H9 (cell line): ENCODE results near the gene KRT6A. TPM values are rescaled to one million over a fixed set of nuclear protein-coding genes. Genes with fewer than 3 reads are reported as not detected.

ENCODE experiments used
- DNase-seq: peaks from one replicate; pipeline ENCODE4 v3.0.0-alpha.2; 2017
- H2AFZ ChIP-seq: one replicate; pipeline ENCODE4 v1.6.1; 2013; ENCODE audit warnings: mild to moderate bottlenecking, low read length, control low read depth, moderate library complexity
- H2AK5ac ChIP-seq: 2 replicates; pipeline ENCODE4 v1.6.1; 2013; ENCODE audit warnings: low read length, control low read depth, mixed read lengths; ENCODE audit not compliant: insufficient read length
- H2BK120ac ChIP-seq: one replicate; pipeline ENCODE4 v1.6.1; 2013; ENCODE audit warnings: low read depth, mild to moderate bottlenecking, low read length, control low read depth, inconsistent platforms; ENCODE audit not compliant: poor library complexity, severe bottlenecking
- H2BK12ac ChIP-seq: 2 replicates; pipeline ENCODE4 v1.6.1; 2013; ENCODE audit warnings: low read length, control low read depth, mixed read lengths, low read depth; ENCODE audit not compliant: insufficient read length
- H2BK15ac ChIP-seq: 2 replicates; pipeline ENCODE4 v1.6.1; 2013; ENCODE audit warnings: low read depth, low read length, control low read depth
- H2BK20ac ChIP-seq: one replicate; pipeline ENCODE4 v1.6.1; 2013; ENCODE audit warnings: low read depth, mild to moderate bottlenecking, low read length, control low read depth, inconsistent platforms; ENCODE audit not compliant: poor library complexity, severe bottlenecking
- H2BK5ac ChIP-seq: 2 replicates; pipeline ENCODE4 v1.6.1; 2013; ENCODE audit warnings: low read length, control low read depth, mixed read lengths; ENCODE audit not compliant: insufficient read length
- H3K14ac ChIP-seq: 2 replicates; pipeline ENCODE4 v1.6.1; 2013; ENCODE audit warnings: low read length, control low read depth; ENCODE audit not compliant: insufficient read depth
- H3K18ac ChIP-seq: 2 replicates; pipeline ENCODE4 v1.6.1; 2013; ENCODE audit warnings: low read depth, mild to moderate bottlenecking, mixed read lengths, low read length, control low read depth; ENCODE audit not compliant: insufficient read length
- H3K23ac ChIP-seq: 2 replicates; pipeline ENCODE4 v1.6.1; 2013; ENCODE audit warnings: low read length, control low read depth, mixed read lengths, low read depth; ENCODE audit not compliant: insufficient read length
- H3K23me2 ChIP-seq: 2 replicates; pipeline ENCODE4 v1.6.1; 2013; ENCODE audit warnings: low read depth, mild to moderate bottlenecking, mixed read lengths, low read length, control low read depth; ENCODE audit not compliant: insufficient read length, poor library complexity, severe bottlenecking
- H3K27ac ChIP-seq: 2 replicates; pipeline ENCODE4 v1.5.1; 2013; ENCODE audit warnings: low read length, control low read depth, mixed read lengths, low read depth; ENCODE audit not compliant: insufficient read length
- H3K27me3 ChIP-seq: 2 replicates; pipeline ENCODE4 v1.6.1; 2013; ENCODE audit warnings: low read length, control low read depth, inconsistent platforms; ENCODE audit not compliant: insufficient read depth
- H3K4ac ChIP-seq: 2 replicates; pipeline ENCODE4 v1.6.1; 2013; ENCODE audit warnings: low read depth, mild to moderate bottlenecking, control low read depth, inconsistent platforms, low read length, moderate library complexity
- H3K4me1 ChIP-seq: 2 replicates; pipeline ENCODE4 v1.6.1; 2013; ENCODE audit warnings: low read length, control low read depth, inconsistent platforms; ENCODE audit not compliant: insufficient read depth
- H3K4me2 ChIP-seq: 2 replicates; pipeline ENCODE4 v1.6.1; 2013; ENCODE audit warnings: low read length, control low read depth, mixed read lengths; ENCODE audit not compliant: insufficient read length, insufficient read depth
- H3K56ac ChIP-seq: 2 replicates; pipeline ENCODE4 v1.6.1; 2013; ENCODE audit warnings: low read depth, mild to moderate bottlenecking, mixed read lengths, low read length, control low read depth; ENCODE audit not compliant: insufficient read length
- H3K79me1 ChIP-seq: 2 replicates; pipeline ENCODE4 v1.6.1; 2013; ENCODE audit warnings: low read depth, mild to moderate bottlenecking, moderate library complexity, low read length, control low read depth, inconsistent platforms; ENCODE audit not compliant: insufficient read depth, poor library complexity, severe bottlenecking
- H3K79me2 ChIP-seq: 2 replicates; pipeline ENCODE4 v1.6.1; 2013; ENCODE audit warnings: low read length, control low read depth, inconsistent platforms; ENCODE audit not compliant: insufficient read depth
- H3K9ac ChIP-seq: 2 replicates; pipeline ENCODE4 v1.6.1; 2013; ENCODE audit warnings: low read length, control low read depth, mixed read lengths; ENCODE audit not compliant: insufficient read length; ENCODE audit errors: extremely low read depth
- H3K9me3 ChIP-seq: one replicate; pipeline ENCODE4 v1.6.1; 2013; ENCODE audit warnings: low read depth, low read length, inconsistent platforms; ENCODE audit not compliant: control insufficient read depth
- H3T11ph ChIP-seq: one replicate; pipeline ENCODE4 v1.6.1; 2013; ENCODE audit warnings: mild to moderate bottlenecking, low read length, control low read depth, inconsistent platforms
- H4K20me1 ChIP-seq: one replicate; pipeline ENCODE4 v1.6.1; 2013; ENCODE audit not compliant: control insufficient read depth, insufficient read length, insufficient read depth
- H4K5ac ChIP-seq: 2 replicates; pipeline ENCODE4 v1.6.1; 2013; ENCODE audit warnings: low read depth, mild to moderate bottlenecking, mixed read lengths, low read length, control low read depth; ENCODE audit not compliant: insufficient read length
- H4K8ac ChIP-seq: replicated peaks from 2 replicates; pipeline ENCODE4 v1.6.1; 2013; ENCODE audit warnings: low read length, control low read depth, mixed read lengths, low read depth; ENCODE audit not compliant: insufficient read length
- H4K91ac ChIP-seq: 2 replicates; pipeline ENCODE4 v1.6.1; 2013; ENCODE audit warnings: low read depth, mild to moderate bottlenecking, moderate library complexity, mixed read lengths, low read length, control low read depth; ENCODE audit not compliant: insufficient read length
- H3K27ac Mint-ChIP-seq, 3 experiments: 2 replicates in 2 of 3; 3 replicates in 1 of 3; pipeline ENCODE4 v1.8.0; 2020 to 2021; ENCODE audit warnings: mixed read lengths in 3 of 3, mild to moderate bottlenecking in 1 of 3, moderate library complexity in 1 of 3
- H3K27me3 Mint-ChIP-seq: 2 replicates; pipeline ENCODE4 v1.8.0; 2021; ENCODE audit warnings: low read depth, mild to moderate bottlenecking, moderate library complexity, mixed read lengths
- H3K36me3 Mint-ChIP-seq, 3 experiments: 2 replicates in 2 of 3; 3 replicates in 1 of 3; pipeline ENCODE4 v1.8.0; 2020 to 2021; ENCODE audit warnings: low read depth in 3 of 3, mixed read lengths in 3 of 3; ENCODE audit not compliant: insufficient read depth in 1 of 3
- H3K4me1 Mint-ChIP-seq, 2 experiments: 2 replicates each; pipeline ENCODE4 v1.8.0; 2020; ENCODE audit warnings: mixed read lengths in 2 of 2
- H3K4me3 Mint-ChIP-seq, 2 experiments: 2 replicates in 1 of 2; 3 replicates in 1 of 2; pipeline ENCODE4 v1.8.0; 2020 to 2021; ENCODE audit warnings: mild to moderate bottlenecking in 2 of 2, mixed read lengths in 2 of 2, moderate library complexity in 1 of 2
- H3K9me3 Mint-ChIP-seq, 2 experiments: 2 replicates in 1 of 2; 3 replicates in 1 of 2; pipeline ENCODE4 v1.8.0; 2020; ENCODE audit warnings: mild to moderate bottlenecking in 2 of 2, mixed read lengths in 2 of 2, moderate library complexity in 1 of 2
- CTCF ChIP-seq: fragments of 200-600 bp; sonication (generic); conservative IDR thresholded peaks from 3 replicates; pipeline ENCODE4 v1.8.0; 2021; ENCODE audit warnings: antibody characterized with exemption, mild to moderate bottlenecking
- WGBS: extraction: QIAGEN DNeasy Blood & Tissue Kit; methylation state at CpG from one replicate; pipeline ENCODE4 v1.1.7; 2013; ENCODE audit warnings: missing lambda C conversion rate, low lambda C conversion rate, mixed read lengths; ENCODE audit not compliant: insufficient read length; ENCODE audit errors: extremely low coverage; 5-methylcytosine and 5-hydroxymethylcytosine counted together
- total RNA-seq: library from RNA; stranded (reverse); gene quantifications from 2 replicates; pipeline ENCODE4 v1.2.1, GENCODE V29; 2021

KRT6A gene
- total RNA-seq, 1 experiment from 2014 or later = not detected

- Mint-ChIP-seq H3K27me3 (peaks cover 8% of the 10 kb centered on the region), H3K27ac (no peak overlapping the region; a peak in 1 of 7 replicates), H3K4me3 (no peak overlapping the region), H3K36me3 (peaks cover 0 to 7% (median 0%) of the 10 kb centered on the region in 3 experiments; a peak in 3 of 7 replicates), H3K4me1 (peaks cover 0 to 4% of the 10 kb centered on the region in 2 experiments; a peak in 3 of 4 replicates), H3K9me3 (peaks cover 9 to 13% of the 10 kb centered on the region in 2 experiments)
- H2BK120ac ChIP-seq = no peak overlapping the region
- H3T11ph ChIP-seq = no peak overlapping the region
- no peaks in the 10 kb centered on the region for H3K79me1 ChIP-seq
- no peaks in the 10 kb centered on the region for H3K4me1 ChIP-seq
- H3K27me3 ChIP-seq = no peaks in the 10 kb centered on the region
- no peak for DNase-seq
- no peak overlapping the region for H2BK12ac ChIP-seq
- H3K4me2 ChIP-seq = no peak overlapping the region
- no peak overlapping the region for H2BK20ac ChIP-seq
- H4K20me1 ChIP-seq = no peaks in the 10 kb centered on the region
- H2BK5ac ChIP-seq = no peak overlapping the region
- H3K23me2 ChIP-seq = no peaks in the 10 kb centered on the region
- no peaks in the 10 kb centered on the region for H3K9me3 ChIP-seq
- no CpG with 5 or more reads among the region's 14 CpGs for WGBS
- no peak overlapping the region for H3K14ac ChIP-seq
- no peak overlapping the region for H3K4ac ChIP-seq
- no peaks in the 10 kb centered on the region for H3K79me2 ChIP-seq
- TF ChIP-seq CTCF = no peak
- H4K8ac ChIP-seq = no peak overlapping the region
- H3K9ac ChIP-seq = no peak overlapping the region
- no peak overlapping the region for H2AK5ac ChIP-seq
- H2AFZ ChIP-seq = no peak overlapping the region
- no peak overlapping the region for H4K91ac ChIP-seq
- H2BK15ac ChIP-seq = no peak overlapping the region
- H3K18ac ChIP-seq = no peak overlapping the region
- H3K56ac ChIP-seq = no peak overlapping the region
- no peak overlapping the region for H3K23ac ChIP-seq
- H3K27ac ChIP-seq = no peak overlapping the region
- H4K5ac ChIP-seq = no peak overlapping the region
These were observed 21.6 kb upstream of the KRT6A start for GRCh38 chr12:52514471-52515318.
